OCI-LY1 (cell line): ENCODE results near the gene SMYD3.

Experiments
- CTCF ChIP-seq: fragments of 200-600 bp; sonication (generic), shearing (Covaris generic); IDR thresholded peaks from 2 replicates; pipeline ENCODE4 v1.5.1; 2017; ENCODE audit warnings: mild to moderate bottlenecking, antibody characterized with exemption, low read length, moderate library complexity, mixed read lengths
- EZH2 ChIP-seq: fragments of 200-600 bp; sonication (generic), shearing (Covaris generic); IDR thresholded peaks from 2 replicates; pipeline ENCODE4 v1.8.0; 2017; ENCODE audit warnings: borderline replicate concordance, mixed run types, mild to moderate bottlenecking, antibody characterized with exemption, low read length, moderate library complexity, mixed read lengths

- TF ChIP-seq CTCF (no peak), EZH2 (no peak)
Measured at GRCh38 chr1:246160374-246160773, 346.7 kb downstream of the SMYD3 start.
